ENCODE results near the gene DPP4. TPM values are rescaled to one million over a fixed set of nuclear protein-coding genes. Genes with fewer than 3 reads are reported as not detected.
A peak's percentile ranks its signal among the peaks of the same experiment; 100 is the strongest.

The DPP4 gene
- total and polyA plus RNA-seq, 2 of the 13 experiments (the other 11 are each of a cell fraction or from before 2014, with no cell fraction given): 39.4 to 109 TPM

DNA sequence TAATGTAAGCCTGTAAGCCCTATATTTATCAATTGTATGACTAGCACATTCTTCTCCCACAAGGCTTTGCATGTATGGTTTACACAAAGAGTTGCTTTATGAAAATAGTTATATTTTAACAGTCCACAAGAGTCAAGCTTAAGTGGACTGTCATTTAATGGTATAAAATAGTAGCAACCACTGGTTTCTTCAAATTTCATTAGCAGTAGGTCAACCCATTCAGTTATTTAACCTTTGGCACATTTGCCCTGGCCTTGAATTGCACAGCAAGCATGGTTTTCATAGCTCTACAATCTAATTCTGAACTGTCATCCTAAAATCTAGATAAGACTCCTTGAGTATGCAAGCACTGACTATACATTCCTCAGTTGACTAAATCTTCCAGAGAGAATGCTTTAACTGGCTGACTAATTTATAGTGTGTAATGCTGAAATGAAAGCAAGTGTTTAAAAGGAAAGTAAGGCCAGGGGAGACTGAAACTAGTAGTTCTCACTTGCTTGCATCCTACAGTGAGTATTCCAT, 1.8 kb downstream of the DPP4 start (continued):
- TF ChIP-seq NFIC (IDR thresholded peaks at IDR 0.05; ENCODE audit: low read length) (no peak), PRDM10 (CRISPR knock-in tag; IDR thresholded peaks at IDR 0.05; ENCODE audit: low read depth) (no peak), BRF2 (CRISPR knock-in tag; IDR thresholded peaks at IDR 0.05) (no peak), CREB1 (IDR thresholded peaks at IDR 0.05) (no peak), CREB1 (CRISPR knock-in tag; IDR thresholded peaks at IDR 0.05) (no peak), ZNF569 (CRISPR knock-in tag; IDR thresholded peaks at IDR 0.05; ENCODE audit: borderline replicate concordance) (no peak), TEAD3 (CRISPR knock-in tag; optimal IDR thresholded peaks at IDR 0.05; ENCODE audit: borderline replicate concordance) (peak; percentile 19), MTA1 (CRISPR knock-in tag; IDR thresholded peaks at IDR 0.05; ENCODE audit: borderline replicate concordance) (no peak), ZNF687 (CRISPR knock-in tag; IDR thresholded peaks at IDR 0.05) (no peak), NFE2L1 (CRISPR knock-in tag; IDR thresholded peaks at IDR 0.05; ENCODE audit: borderline replicate concordance) (no peak), ZNF441 (CRISPR knock-in tag; IDR thresholded peaks at IDR 0.05; ENCODE audit: borderline replicate concordance) (no peak), EP300 (IDR thresholded peaks at IDR 0.05; ENCODE audit: low read depth in 2 of 2, low read length in 2 of 2) (0 out of 4 replicates have a peak, but pooled peaks of 1 of the 2 experiments have one; percentile 3), EP300 (CRISPR knock-in tag; IDR thresholded peaks at IDR 0.05; ENCODE audit: borderline replicate concordance) (no peak), ZNF331 (CRISPR knock-in tag; IDR thresholded peaks at IDR 0.05) (peak; percentile 15; the same call in 1 of the 2 replicates), TSC22D2 (CRISPR knock-in tag; IDR thresholded peaks at IDR 0.05; ENCODE audit: borderline replicate concordance) (no peak)
- TF ChIP-seq, protein P1, sequence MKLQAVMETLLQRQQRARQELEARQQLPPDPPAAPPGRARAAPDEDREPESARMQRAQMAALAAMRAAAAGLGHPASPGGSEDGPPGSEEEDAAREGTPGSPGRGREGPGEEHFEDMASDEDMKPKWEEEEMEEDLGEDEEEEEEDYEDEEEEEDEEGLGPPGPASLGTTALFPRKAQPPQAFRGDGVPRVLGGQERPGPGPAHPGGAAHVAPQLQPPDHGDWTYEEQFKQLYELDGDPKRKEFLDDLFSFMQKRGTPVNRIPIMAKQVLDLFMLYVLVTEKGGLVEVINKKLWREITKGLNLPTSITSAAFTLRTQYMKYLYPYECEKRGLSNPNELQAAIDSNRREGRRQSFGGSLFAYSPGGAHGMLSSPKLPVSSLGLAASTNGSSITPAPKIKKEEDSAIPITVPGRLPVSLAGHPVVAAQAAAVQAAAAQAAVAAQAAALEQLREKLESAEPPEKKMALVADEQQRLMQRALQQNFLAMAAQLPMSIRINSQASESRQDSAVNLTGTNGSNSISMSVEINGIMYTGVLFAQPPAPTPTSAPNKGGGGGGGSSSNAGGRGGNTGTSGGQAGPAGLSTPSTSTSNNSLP (IDR thresholded peaks at IDR 0.05; ENCODE audit: low read depth, low read length): 0 out of 2 replicates have a peak, but pooled peaks have one; percentile 7
- TF ChIP-seq, protein P2, sequence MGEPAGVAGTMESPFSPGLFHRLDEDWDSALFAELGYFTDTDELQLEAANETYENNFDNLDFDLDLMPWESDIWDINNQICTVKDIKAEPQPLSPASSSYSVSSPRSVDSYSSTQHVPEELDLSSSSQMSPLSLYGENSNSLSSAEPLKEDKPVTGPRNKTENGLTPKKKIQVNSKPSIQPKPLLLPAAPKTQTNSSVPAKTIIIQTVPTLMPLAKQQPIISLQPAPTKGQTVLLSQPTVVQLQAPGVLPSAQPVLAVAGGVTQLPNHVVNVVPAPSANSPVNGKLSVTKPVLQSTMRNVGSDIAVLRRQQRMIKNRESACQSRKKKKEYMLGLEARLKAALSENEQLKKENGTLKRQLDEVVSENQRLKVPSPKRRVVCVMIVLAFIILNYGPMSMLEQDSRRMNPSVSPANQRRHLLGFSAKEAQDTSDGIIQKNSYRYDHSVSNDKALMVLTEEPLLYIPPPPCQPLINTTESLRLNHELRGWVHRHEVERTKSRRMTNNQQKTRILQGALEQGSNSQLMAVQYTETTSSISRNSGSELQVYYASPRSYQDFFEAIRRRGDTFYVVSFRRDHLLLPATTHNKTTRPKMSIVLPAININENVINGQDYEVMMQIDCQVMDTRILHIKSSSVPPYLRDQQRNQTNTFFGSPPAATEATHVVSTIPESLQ (CRISPR knock-in tag; conservative IDR thresholded peaks at IDR 0.05): no peak; the same call in 1 of the 2 replicates
